K562 (cell line): ENCODE data around the gene TMEM120B. TPM values are rescaled to one million over a fixed set of nuclear protein-coding genes. Genes with fewer than 3 reads are reported as not detected.

Experiments used
- AFF1 ChIP-seq, 2 experiments: fragments of 450-650 bp; IDR thresholded peaks; 2 replicates each; pipeline ENCODE4 v1.6.1; 2018; ENCODE audit warnings: mild to moderate bottlenecking in 2 of 2, low read depth in 1 of 2; ENCODE audit not compliant: partially characterized antibody in 2 of 2
- BHLHE40 ChIP-seq: IDR thresholded peaks from 2 replicates; pipeline ENCODE4 v1.6.1; 2011; ENCODE audit warnings: low read length, improper control_type of control experiment
- ETS2 ChIP-seq: IDR thresholded peaks from 2 replicates; pipeline ENCODE4 v1.6.1; 2016; ENCODE audit warnings: borderline replicate concordance, missing genetic modification characterization, mild to moderate bottlenecking, moderate library complexity, missing compliant biosample characterization; ENCODE audit not compliant: poor library complexity, severe bottlenecking
- ETV5 ChIP-seq: sonication (generic); formaldehyde crosslinking; IDR thresholded peaks from 2 replicates; pipeline ENCODE4 v1.4.0; 2020; ENCODE audit warnings: low read depth, mild to moderate bottlenecking, missing genetic modification reagents
- HDAC3 ChIP-seq: fragments of 450-650 bp; IDR thresholded peaks from 2 replicates; pipeline ENCODE4 v1.6.1; 2018; ENCODE audit warnings: borderline replicate concordance, mild to moderate bottlenecking, moderate library complexity; ENCODE audit not compliant: partially characterized antibody
- KHSRP ChIP-seq: fragments of 450-650 bp; IDR thresholded peaks from 2 replicates; pipeline ENCODE4 v1.6.1; 2017
- MECOM ChIP-seq: fragments of 250-450 bp; sonication (Bioruptor Pico); IDR thresholded peaks from 2 replicates; pipeline ENCODE4 v1.8.0; 2022; ENCODE audit warnings: inconsistent platforms
- ZNF212 ChIP-seq: fragments of 450-650 bp; formaldehyde crosslinking; IDR thresholded peaks from 2 replicates; pipeline ENCODE4 v1.4.0; 2020; ENCODE audit warnings: mild to moderate bottlenecking
- ZNF316 ChIP-seq: fragments of 450-650 bp; IDR thresholded peaks from 2 replicates; pipeline ENCODE4 v1.6.1; 2016
- ZNF318 ChIP-seq, 2 experiments: fragments of 450-650 bp; IDR thresholded peaks; 2 replicates each; pipeline ENCODE4 v1.6.1; 2016; ENCODE audit warnings: mild to moderate bottlenecking in 2 of 2, borderline replicate concordance in 1 of 2, low read depth in 1 of 2, moderate library complexity in 1 of 2
- polyA plus RNA-seq, 8 experiments: library from polyadenylated mRNA; depleted of rRNA in 4 of 8; stranded (reverse) in 5 of 8; unstranded in 3 of 8; fragments of >200 nt; fragmentation: Nextera tagmentation in 2 of 8; fragmentation: Illumina TruSeq in 1 of 8; extraction: Ambion mirVana in 2 of 8; extraction: Trizol in 1 of 8; gene quantifications; 2 replicates each; pipeline versions ENCODE4 v1.2.1 to v1.2.3, GENCODE V29; 2011 to 2014; ENCODE audit warnings: inconsistent platforms in 1 of 8, missing spikeins in 1 of 8
- total RNA-seq, 7 experiments: library from RNA; depleted of rRNA in 6 of 7; stranded (reverse); fragments of >200 nt in 6 of 7; fragmentation: Illumina TruSeq in 2 of 7; extraction: Trizol in 2 of 7; gene quantifications; 2 replicates each; pipeline versions ENCODE4 v1.2.1 to v1.2.3, GENCODE V29; 2011 to 2021; ENCODE audit warnings: low replicate concordance in 1 of 7

The TMEM120B gene
- total and polyA plus RNA-seq, 9 of the 15 experiments (the other 6 are each of a cell fraction or from before 2014, with no cell fraction given): 1.7 to 18.6 (median 7.4) TPM

DNA sequence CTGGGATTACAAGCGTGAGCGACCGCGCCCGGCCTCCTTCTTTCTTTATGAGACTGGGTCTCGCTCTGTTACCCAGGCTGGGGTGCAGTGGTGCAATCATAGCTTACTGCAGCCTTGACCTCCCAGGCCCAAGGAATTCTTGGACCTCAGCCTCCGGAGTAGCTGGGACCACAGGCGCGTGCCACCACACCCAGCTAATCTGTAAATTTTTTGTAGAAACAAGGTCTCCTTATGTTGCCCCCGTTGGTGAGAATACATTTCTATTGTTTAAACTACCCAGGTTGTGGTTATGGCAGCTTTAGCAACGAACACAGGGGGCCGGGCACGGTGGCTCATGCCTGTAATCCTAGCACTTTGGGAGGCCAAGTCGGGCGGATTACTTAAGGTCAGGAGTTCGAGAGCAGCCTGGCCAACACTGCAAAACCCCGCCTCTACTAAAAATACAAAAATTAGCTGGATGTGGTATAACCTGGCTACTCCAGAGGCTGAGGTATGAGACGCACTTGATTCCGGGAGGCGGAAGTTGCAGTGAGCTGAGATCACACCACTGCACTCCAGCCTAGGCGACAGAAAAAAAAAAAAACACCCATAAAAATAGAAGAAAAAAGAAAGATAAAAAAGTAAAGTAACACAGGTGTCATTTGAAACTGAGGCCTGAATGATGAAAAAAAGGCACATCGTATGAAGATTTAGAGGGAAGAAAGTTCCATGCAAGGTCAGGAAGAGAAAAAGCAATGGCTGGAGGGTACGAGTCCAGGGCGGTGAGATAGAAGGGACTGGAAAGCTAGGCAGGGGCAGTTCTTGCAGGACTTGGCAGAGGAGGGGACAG is 977 bp upstream of the TMEM120B start (continued):
- TF ChIP-seq ZNF318 (IDR thresholded peaks at IDR 0.05; ENCODE audit: borderline replicate concordance in 1 of 2, low read depth in 1 of 2) (0 out of 4 replicates have a peak, but pooled peaks of 1 of the 2 experiments have one; percentile 40), ETS2 (tag) (no peak), ETV5 (CRISPR knock-in tag) (no peak), ZNF212 (no peak), HDAC3 (no peak), KHSRP (peak; percentile 33; the same call in 1 of the 2 replicates), BHLHE40 (no peak), MECOM (no peak), ZNF316 (no peak), AFF1 (IDR thresholded peaks at IDR 0.05; ENCODE audit: low read depth in 1 of 2, partially characterized antibody in 2 of 2) (peak in 1 of 2 experiments; percentile 31)
